BJ (cell line): ENCODE data around the gene NEURL4. TPM values are rescaled to one million over a fixed set of nuclear protein-coding genes. Genes with fewer than 3 reads are reported as not detected.

ENCODE experiments used
- CTCF ChIA-PET: fragments of 350-600 bp; formaldehyde crosslinking; extraction: SDS; loops from one replicate; lab custom pipeline; 2021; ENCODE audit warnings: antibody characterized with exemption, inconsistent platforms; lab: Yijun Ruan, JAX
- POLR2A ChIA-PET: fragments of 300-600 bp; sonication (Branson Sonifier 250); formaldehyde crosslinking; extraction: SDS; loops from one replicate; lab custom pipeline; 2021; ENCODE audit warnings: antibody characterized with exemption; lab: Charles Lee
- DNase-seq: peaks from one replicate; pipeline ENCODE4 v3.0.0-alpha.2; 2011; ENCODE audit warnings: low read depth
- H3K27me3 ChIP-seq: 2 replicates; pipeline ENCODE4 v1.6.0; 2011; ENCODE audit warnings: low read length; ENCODE audit not compliant: control insufficient read depth, insufficient read depth
- H3K36me3 ChIP-seq: 2 replicates; pipeline ENCODE4 v1.5.1; 2011; ENCODE audit warnings: low read length; ENCODE audit not compliant: control insufficient read depth, insufficient read depth
- H3K4me3 ChIP-seq: 2 replicates; pipeline ENCODE4 v1.5.1; 2011; ENCODE audit warnings: low read depth, mild to moderate bottlenecking, control low read depth, low read length
- polyA plus RNA-seq: library from polyadenylated mRNA; depleted of rRNA; stranded (reverse); fragments of >200 nt; gene quantifications from 2 replicates; pipeline ENCODE4 v1.2.3, GENCODE V29; 2011
- TF ChIP-seq, protein P1 (sequence below): IDR thresholded peaks from 2 replicates; pipeline ENCODE4 v1.5.1; 2011; ENCODE audit warnings: low read depth, mild to moderate bottlenecking, control low read depth, inconsistent platforms, low read length, moderate library complexity; ENCODE audit not compliant: insufficient read depth

Gene NEURL4
- polyA plus RNA-seq, 1 experiment, result 14.9 TPM

DNA sequence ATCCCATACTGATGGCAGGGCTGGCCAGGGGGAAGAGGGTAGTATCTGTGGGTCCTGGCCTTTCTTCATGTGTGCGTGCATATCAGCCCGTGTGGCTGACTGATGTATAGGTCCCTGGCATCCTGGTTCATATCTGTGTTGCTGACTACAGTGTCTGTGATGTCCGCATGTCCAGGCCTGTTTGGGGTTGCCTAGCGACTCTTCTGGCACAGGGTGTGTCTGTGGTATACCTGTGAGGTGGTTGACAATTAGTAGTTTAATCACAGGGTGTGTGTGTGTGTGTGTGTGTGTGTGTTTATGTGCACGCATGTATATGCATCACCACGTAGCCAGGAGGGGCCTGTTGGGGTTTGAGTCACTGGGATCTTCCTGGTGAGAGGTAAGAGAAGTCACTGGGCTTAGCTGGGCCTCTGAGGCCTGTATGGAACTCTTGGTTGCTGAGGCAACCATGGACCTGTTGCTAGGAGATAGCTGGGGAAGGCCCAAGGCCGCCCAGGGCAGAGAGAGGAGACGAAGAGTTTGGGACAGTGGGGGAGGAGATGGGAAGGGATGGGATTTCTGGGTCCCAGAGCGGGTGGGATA lies 25.2 kb upstream of the NEURL4 start:
- no peak for DNase-seq
- Histone ChIP-seq H3K4me3 (peak overlapping the region; percentile 8; the same call in 1 of the 2 replicates), H3K36me3 (no peaks in the 10 kb centered on the region), H3K27me3 (no peaks in the 10 kb centered on the region)
- POLR2A ChIA-PET, result interaction anchor here (1.0 kb wide), 1 partner anchor 50 kb away, joined by 3 read pairs; the partner anchor contains the start of gene TMEM256
- CTCF ChIA-PET, result interaction anchor here (1.0 to 4.8 kb wide), 11 partner anchors 8 to 333 kb away, joined by 3 to 45 read pairs (median 22); partner anchors contain the start of genes SENP3, TMEM102, TMEM256 and TP53
- TF ChIP-seq, protein P1, sequence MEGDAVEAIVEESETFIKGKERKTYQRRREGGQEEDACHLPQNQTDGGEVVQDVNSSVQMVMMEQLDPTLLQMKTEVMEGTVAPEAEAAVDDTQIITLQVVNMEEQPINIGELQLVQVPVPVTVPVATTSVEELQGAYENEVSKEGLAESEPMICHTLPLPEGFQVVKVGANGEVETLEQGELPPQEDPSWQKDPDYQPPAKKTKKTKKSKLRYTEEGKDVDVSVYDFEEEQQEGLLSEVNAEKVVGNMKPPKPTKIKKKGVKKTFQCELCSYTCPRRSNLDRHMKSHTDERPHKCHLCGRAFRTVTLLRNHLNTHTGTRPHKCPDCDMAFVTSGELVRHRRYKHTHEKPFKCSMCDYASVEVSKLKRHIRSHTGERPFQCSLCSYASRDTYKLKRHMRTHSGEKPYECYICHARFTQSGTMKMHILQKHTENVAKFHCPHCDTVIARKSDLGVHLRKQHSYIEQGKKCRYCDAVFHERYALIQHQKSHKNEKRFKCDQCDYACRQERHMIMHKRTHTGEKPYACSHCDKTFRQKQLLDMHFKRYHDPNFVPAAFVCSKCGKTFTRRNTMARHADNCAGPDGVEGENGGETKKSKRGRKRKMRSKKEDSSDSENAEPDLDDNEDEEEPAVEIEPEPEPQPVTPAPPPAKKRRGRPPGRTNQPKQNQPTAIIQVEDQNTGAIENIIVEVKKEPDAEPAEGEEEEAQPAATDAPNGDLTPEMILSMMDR, result no peak

DNA sequence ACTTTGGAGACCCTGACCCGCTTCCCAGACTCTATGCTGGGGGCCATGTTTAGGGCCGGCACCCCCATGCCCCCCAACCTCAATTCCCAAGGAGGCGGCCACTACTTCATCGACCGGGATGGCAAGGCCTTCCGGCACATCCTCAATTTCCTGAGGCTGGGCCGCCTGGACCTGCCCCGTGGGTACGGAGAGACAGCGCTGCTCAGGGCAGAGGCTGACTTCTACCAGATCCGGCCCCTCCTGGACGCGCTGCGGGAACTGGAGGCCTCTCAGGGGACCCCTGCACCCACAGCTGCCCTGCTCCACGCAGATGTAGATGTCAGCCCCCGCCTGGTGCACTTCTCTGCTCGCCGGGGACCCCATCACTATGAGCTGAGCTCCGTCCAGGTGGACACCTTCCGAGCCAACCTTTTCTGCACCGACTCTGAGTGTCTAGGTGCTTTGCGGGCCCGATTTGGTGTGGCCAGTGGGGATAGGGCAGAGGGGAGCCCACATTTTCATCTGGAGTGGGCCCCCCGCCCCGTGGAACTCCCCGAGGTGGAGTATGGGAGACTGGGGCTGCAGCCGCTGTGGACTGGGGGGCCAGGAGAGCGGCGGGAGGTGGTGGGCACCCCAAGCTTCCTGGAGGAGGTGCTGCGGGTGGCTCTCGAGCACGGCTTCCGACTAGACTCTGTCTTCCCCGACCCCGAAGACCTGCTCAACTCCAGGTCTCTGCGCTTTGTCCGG lies 23.9 kb upstream of the NEURL4 start:
- Histone ChIP-seq H3K27me3 (no peaks in the 10 kb centered on the region), H3K36me3 (no peaks in the 10 kb centered on the region), H3K4me3 (peak overlapping the region; percentile 71)
- POLR2A ChIA-PET, result interaction anchor here (1.0 kb wide), 1 partner anchor 51 kb away, joined by 3 read pairs; the partner anchor contains the start of gene TMEM256
- no peak for DNase-seq
- TF ChIP-seq, protein P1, result no peak
- CTCF ChIA-PET, result interaction anchor here (0.7 to 4.8 kb wide), 4 partner anchors 51 to 208 kb away, joined by 3 to 45 read pairs (median 22); partner anchors contain the start of genes SENP3, TMEM102 and TMEM256

DNA sequence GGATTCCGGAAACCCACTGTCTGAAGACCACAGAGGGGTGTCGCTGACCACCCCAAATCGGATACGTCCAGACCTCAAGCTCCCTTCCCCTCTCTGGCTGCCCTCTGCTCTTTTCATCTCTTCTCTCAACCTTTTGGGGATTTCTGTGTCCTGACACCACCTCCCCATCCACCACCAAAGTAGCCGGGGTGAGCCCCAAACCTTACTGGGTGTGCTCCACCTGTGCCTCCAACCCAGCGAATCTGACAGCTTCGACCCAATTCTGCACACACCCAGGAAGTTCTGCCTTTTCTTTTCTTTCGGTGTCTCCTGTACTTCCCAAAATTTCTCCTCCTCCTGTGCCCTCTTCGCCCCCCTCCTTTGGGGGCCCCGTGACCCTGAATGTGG lies 23.4 kb upstream of the NEURL4 start:
- TF ChIP-seq, protein P1, result no peak; the same call in 1 of the 2 replicates
- ChIA-PET POLR2A (no interaction called here), CTCF (interaction anchor here (0.7 to 4.8 kb wide), 2 partner anchors 52 to 208 kb away, joined by 3 to 40 read pairs; partner anchors contain the start of genes SENP3 and TMEM256)
- no peaks in the 10 kb centered on the region for H3K27me3 ChIP-seq
- no peaks in the 10 kb centered on the region for H3K36me3 ChIP-seq
- H3K4me3 ChIP-seq, result peak overlapping the region; percentile 71
- DNase-seq, result no peak

DNA sequence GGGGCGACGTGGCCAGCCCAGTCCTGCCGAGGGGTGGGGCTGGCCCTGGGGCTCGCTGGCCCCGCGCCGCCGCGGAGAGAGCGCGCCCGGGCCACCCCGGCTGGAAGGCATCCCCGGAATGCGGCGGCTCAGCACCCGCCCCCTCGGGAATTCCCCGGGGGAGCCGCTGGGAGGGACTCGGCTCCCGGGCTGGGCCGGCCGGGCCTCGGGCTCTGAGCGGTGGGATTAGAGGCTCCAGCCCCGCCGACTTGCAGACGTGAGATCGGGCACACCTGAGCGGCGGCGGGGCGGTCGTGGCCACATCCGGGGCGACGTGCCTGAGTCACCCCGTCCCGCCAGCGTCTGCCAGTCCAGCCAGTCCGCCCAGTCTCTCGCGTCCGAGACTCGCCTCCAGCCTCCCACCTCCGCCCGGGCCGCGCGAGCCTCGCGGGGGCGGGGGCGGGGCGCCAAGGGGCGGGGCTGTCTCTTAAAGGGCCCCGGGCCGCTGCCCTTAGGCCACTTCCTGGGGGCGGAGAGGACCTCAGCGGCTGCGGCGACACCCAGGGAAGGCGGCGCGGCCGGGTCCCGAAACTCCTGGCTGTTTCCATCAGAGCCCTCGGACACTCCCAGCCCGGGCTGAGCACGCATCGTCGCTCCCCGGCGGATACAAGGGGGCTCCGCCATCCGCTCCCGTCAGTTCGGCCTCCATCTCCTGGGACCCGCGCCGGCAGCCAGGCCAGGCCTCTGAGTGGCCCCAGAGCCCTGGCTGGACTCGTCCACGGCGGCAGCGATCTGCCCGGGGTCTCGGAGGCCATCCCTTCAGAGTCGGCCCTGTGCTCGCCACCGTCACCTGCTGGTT lies 22.7 kb upstream of the NEURL4 start, which contains the start of gene KCTD11:
Gene KCTD11, plus strand, starts transcription at position 498 of the 838 bp plus-strand sequence.
- H3K27me3 ChIP-seq, result no peaks in the 10 kb centered on the region
- CTCF ChIA-PET, result interaction anchor here (0.6 to 4.8 kb wide), 4 partner anchors 8 to 209 kb away, joined by 3 to 40 read pairs (median 5); partner anchors contain the start of gene SENP3
- TF ChIP-seq, protein P1, result peak; percentile 75; the same call in 1 of the 2 replicates
- no peaks in the 10 kb centered on the region for H3K36me3 ChIP-seq
- peak within 1 kb of the TSS; percentile 71 for H3K4me3 ChIP-seq
- POLR2A ChIA-PET, result interaction anchor here (0.6 kb wide), 1 partner anchor 336 kb away, joined by 3 read pairs; the partner anchor contains the start of gene TP53
- peak; percentile 63 for DNase-seq
